Vagina (tissue), 2 donors: ENCODE results near the gene OTOS. TPM values are rescaled to one million over a fixed set of nuclear protein-coding genes. Genes with fewer than 3 reads are reported as not detected.

Experiments used
- DNase-seq, 2 donors: peaks; one replicate each; pipeline ENCODE4 v3.0.0-alpha.2; 2017; ENCODE audit errors: extremely low spot score in 2 of 2
- H3K27ac ChIP-seq: fragments of 200-600 bp; sonication (generic); one replicate; pipeline ENCODE4 v1.5.1; 2019
- H3K27me3 ChIP-seq: fragments of 200-600 bp; sonication (generic); one replicate; pipeline ENCODE4 v1.5.1; 2019
- H3K36me3 ChIP-seq, 2 donors: fragments of 200-600 bp; sonication (generic); one replicate each; pipeline ENCODE4 v1.5.1; 2017 to 2019
- H3K4me1 ChIP-seq: fragments of 200-600 bp; sonication (generic); one replicate; pipeline ENCODE4 v1.5.1; 2019
- H3K4me3 ChIP-seq, 2 donors: fragments of 200-600 bp; sonication (generic); 1 replicate in 1 of 2; 2 replicates in 1 of 2; pipeline ENCODE4 v1.5.1; 2016 to 2019
- H3K9me3 ChIP-seq: fragments of 200-600 bp; sonication (generic); one replicate; pipeline ENCODE4 v1.5.1; 2019
- POLR2A ChIP-seq, 2 donors: fragments of 450-650 bp; IDR thresholded peaks; one replicate each; pipeline ENCODE4 v1.6.1; 2017; ENCODE audit warnings: antibody characterized with exemption in 2 of 2, mild to moderate bottlenecking in 2 of 2, moderate library complexity in 2 of 2
- POLR2AphosphoS5 ChIP-seq, 2 donors: sonication (generic); formaldehyde crosslinking; IDR thresholded peaks; one replicate each; pipeline ENCODE4 v1.9.0; 2017; ENCODE audit warnings: antibody characterized with exemption in 2 of 2, mild to moderate bottlenecking in 2 of 2, low read depth in 1 of 2; ENCODE audit not compliant: insufficient read depth in 1 of 2
- intact Hi-C: fragments of 100-400 bp; cut with DNase I; formaldehyde crosslinking; loops from one replicate; pipeline ENCODE4 v1.15.1; 2023
- total RNA-seq: library from RNA; depleted of rRNA; stranded (reverse); fragments of >200 nt; gene quantifications from one replicate; pipeline ENCODE4 v1.2.3, GENCODE V29; 2016
- TF ChIP-seq, protein P1 (sequence below), 3 experiments: fragments of 450-650 bp in 2 of 3; fragments of 200-600 bp in 1 of 3; sonication (generic) in 1 of 3; IDR thresholded peaks; one replicate each; pipeline ENCODE4 v1.5.1; 2017 to 2019; ENCODE audit warnings: antibody characterized with exemption in 3 of 3, mild to moderate bottlenecking in 2 of 3, moderate library complexity in 2 of 3

Gene OTOS
- total RNA-seq, 1 donor from 2014 or later: not detected

DNA sequence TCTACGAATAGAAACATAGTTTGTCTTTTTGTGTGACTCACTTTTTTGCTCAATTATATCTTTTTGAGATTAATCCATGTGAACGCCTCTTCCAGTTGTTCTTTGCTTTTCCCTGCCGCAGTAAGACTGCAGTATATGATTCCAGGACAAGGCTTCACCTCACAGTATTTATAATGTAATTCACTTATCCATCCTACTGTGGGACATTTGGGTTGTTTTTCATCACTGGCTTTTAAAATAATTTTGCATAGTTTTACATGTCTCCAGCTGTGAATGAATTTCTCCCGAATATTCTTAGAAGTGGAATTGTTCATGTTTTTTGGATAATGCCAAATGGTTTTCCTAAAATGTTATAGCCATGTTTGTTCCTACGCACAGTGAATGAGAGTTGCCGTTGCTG is 26.2 kb downstream of the OTOS start:
- TF ChIP-seq, protein P1, sequence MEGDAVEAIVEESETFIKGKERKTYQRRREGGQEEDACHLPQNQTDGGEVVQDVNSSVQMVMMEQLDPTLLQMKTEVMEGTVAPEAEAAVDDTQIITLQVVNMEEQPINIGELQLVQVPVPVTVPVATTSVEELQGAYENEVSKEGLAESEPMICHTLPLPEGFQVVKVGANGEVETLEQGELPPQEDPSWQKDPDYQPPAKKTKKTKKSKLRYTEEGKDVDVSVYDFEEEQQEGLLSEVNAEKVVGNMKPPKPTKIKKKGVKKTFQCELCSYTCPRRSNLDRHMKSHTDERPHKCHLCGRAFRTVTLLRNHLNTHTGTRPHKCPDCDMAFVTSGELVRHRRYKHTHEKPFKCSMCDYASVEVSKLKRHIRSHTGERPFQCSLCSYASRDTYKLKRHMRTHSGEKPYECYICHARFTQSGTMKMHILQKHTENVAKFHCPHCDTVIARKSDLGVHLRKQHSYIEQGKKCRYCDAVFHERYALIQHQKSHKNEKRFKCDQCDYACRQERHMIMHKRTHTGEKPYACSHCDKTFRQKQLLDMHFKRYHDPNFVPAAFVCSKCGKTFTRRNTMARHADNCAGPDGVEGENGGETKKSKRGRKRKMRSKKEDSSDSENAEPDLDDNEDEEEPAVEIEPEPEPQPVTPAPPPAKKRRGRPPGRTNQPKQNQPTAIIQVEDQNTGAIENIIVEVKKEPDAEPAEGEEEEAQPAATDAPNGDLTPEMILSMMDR (IDR thresholded peaks at IDR 0.05): no peak
- TF ChIP-seq POLR2A (IDR thresholded peaks at IDR 0.05): no peak
- no peak for TF ChIP-seq POLR2AphosphoS5 (IDR thresholded peaks at IDR 0.05; ENCODE audit: insufficient read depth in 1 of 2, low read depth in 1 of 2)
- DNase-seq: no peak
- H3K36me3 ChIP-seq: no peaks in the 10 kb centered on the region
- H3K27me3 ChIP-seq: no peaks in the 10 kb centered on the region
- H3K4me3 ChIP-seq: no peak overlapping the region
- H3K27ac ChIP-seq: no peak overlapping the region
- no peaks in the 10 kb centered on the region for H3K9me3 ChIP-seq
- no peaks in the 10 kb centered on the region for H3K4me1 ChIP-seq
- intact Hi-C loops: no loop called here

DNA sequence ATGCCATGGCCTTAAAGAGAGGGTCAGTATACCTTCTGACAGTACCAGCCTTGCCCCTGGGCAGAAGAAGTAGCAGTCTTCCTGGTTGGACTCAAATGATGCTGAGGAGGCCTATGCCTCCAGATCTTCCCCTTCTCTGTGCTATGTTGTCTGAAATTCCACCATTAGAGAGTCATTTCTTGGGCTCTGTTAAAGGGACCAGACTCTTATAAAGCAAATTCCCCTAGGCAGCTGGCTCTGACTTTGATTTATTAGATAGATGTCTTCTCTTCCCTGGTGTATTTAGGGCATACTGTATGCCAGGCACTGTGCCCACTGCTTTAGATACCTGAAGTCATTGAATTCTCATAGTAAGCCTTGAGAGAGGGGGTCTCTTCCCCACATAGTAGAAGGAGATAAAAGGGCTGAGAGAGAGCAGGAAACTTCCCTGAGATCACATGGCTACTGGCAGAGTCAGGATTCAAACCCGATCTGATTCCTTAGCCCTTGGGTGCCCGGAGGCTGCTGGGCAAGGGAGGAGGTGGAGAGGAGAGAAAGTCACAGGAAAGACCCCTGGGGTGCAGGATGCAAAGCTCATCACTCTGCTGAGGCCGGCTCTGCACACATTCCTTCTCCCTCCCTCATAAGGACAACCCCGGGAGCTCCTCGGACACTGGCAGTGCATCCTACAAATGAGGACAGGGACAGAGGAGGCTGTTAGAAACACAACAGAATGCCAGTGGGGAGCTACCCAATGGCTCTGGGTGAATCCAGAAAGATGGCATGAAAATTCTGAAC is 27.4 kb downstream of the OTOS start:
- H3K36me3 ChIP-seq: no peaks in the 10 kb centered on the region
- TF ChIP-seq POLR2AphosphoS5 (IDR thresholded peaks at IDR 0.05; ENCODE audit: insufficient read depth in 1 of 2, low read depth in 1 of 2) (no peak), POLR2A (IDR thresholded peaks at IDR 0.05) (no peak)
- TF ChIP-seq, protein P1 (IDR thresholded peaks at IDR 0.05): no peak

DNA sequence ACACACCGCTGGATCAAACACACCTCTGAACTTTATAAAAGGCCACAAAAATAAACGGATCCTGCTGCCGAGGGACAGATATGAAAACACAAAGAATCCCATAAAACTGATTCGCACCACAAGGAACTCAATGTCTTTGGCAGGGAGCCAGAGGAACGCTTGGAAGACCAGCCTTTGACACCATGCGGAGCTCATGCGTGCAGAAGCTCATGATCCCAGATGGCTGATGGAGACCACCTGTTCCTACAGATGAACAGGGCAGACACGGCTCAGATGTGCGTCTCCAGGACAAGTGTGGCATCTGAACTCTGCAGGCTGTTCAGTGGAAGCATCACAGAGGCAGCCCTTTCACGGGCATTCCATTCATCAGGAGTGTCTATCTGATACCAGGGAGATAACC is 29.2 kb downstream of the OTOS start:
- DNase-seq: no peak
- TF ChIP-seq, protein P1 (IDR thresholded peaks at IDR 0.05): no peak
- intact Hi-C loops: no loop called here
- Histone ChIP-seq H3K36me3 (no peaks in the 10 kb centered on the region), H3K4me1 (no peaks in the 10 kb centered on the region), H3K27ac (no peak overlapping the region), H3K9me3 (no peaks in the 10 kb centered on the region), H3K27me3 (no peaks in the 10 kb centered on the region), H3K4me3 (no peak overlapping the region)

More for the DNA sequence above, 27.4 kb downstream of the OTOS start:
- intact Hi-C loops: no loop called here
- Histone ChIP-seq H3K27ac (no peak overlapping the region), H3K9me3 (no peaks in the 10 kb centered on the region), H3K4me3 (no peak overlapping the region), H3K4me1 (no peaks in the 10 kb centered on the region), H3K27me3 (no peaks in the 10 kb centered on the region)
- DNase-seq: no peak

DNA sequence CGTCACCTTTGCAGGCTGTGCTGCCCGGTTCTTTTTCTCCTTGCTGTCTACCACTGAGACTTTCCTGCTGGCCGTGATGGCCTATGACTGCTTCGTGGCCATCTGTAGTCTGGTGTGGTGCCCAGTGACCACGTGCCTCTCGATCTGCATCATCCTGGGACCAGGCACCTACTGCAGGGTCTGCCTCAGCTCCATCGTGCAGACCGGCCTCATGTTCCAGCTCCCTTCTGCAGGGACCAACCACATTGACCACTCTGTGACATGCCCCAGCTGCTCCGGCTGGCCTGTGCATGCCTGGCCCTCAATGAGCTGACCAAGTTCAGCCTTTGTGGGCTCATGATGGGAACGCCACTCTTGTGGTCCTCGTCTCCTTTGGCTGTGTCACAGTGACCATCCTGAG is 31.1 kb downstream of the OTOS start:
- DNase-seq: no peak
- intact Hi-C loops: no loop called here
- Histone ChIP-seq H3K27ac (no peak overlapping the region), H3K9me3 (no peaks in the 10 kb centered on the region), H3K36me3 (no peaks in the 10 kb centered on the region), H3K4me1 (no peaks in the 10 kb centered on the region), H3K4me3 (no peak overlapping the region), H3K27me3 (no peaks in the 10 kb centered on the region)
- TF ChIP-seq, protein P1 (IDR thresholded peaks at IDR 0.05): no peak
- TF ChIP-seq POLR2A (IDR thresholded peaks at IDR 0.05): no peak
- TF ChIP-seq POLR2AphosphoS5 (IDR thresholded peaks at IDR 0.05; ENCODE audit: insufficient read depth in 1 of 2, low read depth in 1 of 2): no peak

GRCh38 chr2:240107477-240107796 is 33.0 kb downstream of the OTOS start:
- Histone ChIP-seq H3K9me3 (no peaks in the 10 kb centered on the region), H3K4me3 (no peak overlapping the region), H3K27ac (no peak overlapping the region), H3K4me1 (no peaks in the 10 kb centered on the region), H3K36me3 (no peaks in the 10 kb centered on the region), H3K27me3 (no peaks in the 10 kb centered on the region)
- intact Hi-C loops: no loop called here
- no peak for TF ChIP-seq POLR2A (IDR thresholded peaks at IDR 0.05)
- TF ChIP-seq, protein P1 (IDR thresholded peaks at IDR 0.05): no peak
- TF ChIP-seq POLR2AphosphoS5 (IDR thresholded peaks at IDR 0.05; ENCODE audit: insufficient read depth in 1 of 2, low read depth in 1 of 2): no peak
- DNase-seq: no peak
